H1 (cell line): ENCODE measurements around the gene MYO15A. TPM values are rescaled to one million over a fixed set of nuclear protein-coding genes. Genes with fewer than 3 reads are reported as not detected.

Experiments used
- CTCF ChIA-PET: fragments of 300-600 bp; sonication (Branson Sonifier 250); formaldehyde crosslinking; loops from one replicate; lab custom pipeline; 2021; ENCODE audit not compliant: partially characterized antibody; lab: Charles Lee
- POLR2A ChIA-PET: fragments of 300-600 bp; sonication (Branson Sonifier 250); formaldehyde crosslinking; loops from one replicate; lab custom pipeline; 2021; ENCODE audit warnings: inconsistent platforms; ENCODE audit not compliant: partially characterized antibody; lab: Charles Lee
- DNase-seq, 2 experiments: peaks; one replicate each; pipeline versions ENCODE4 v3.0.0 to v3.0.0-alpha.2; 2010 to 2022; ENCODE audit warnings: low spot score in 2 of 2, low read depth in 1 of 2, mixed read lengths in 1 of 2
- FAIRE-seq: peaks from 2 replicates; lab custom pipeline; 2011; peaks lifted over from hg19 to GRCh38; lab: Jason Lieb, UNC
- H2AFZ ChIP-seq: 2 replicates; pipeline ENCODE4 v1.8.1; 2012; ENCODE audit warnings: low read length, inconsistent platforms
- H2AK5ac ChIP-seq: 2 replicates; pipeline ENCODE4 v1.6.1; 2013; ENCODE audit warnings: low read depth, low read length
- H2BK120ac ChIP-seq: replicated peaks from 2 replicates; pipeline ENCODE3; 2013; ENCODE audit warnings: low read depth, low read length, inconsistent platforms
- H2BK12ac ChIP-seq: 2 replicates; pipeline ENCODE4 v1.6.1; 2013; ENCODE audit warnings: low read depth, low read length
- H2BK15ac ChIP-seq: 2 replicates; pipeline ENCODE4 v1.6.1; 2013; ENCODE audit warnings: low read length
- H2BK20ac ChIP-seq: 2 replicates; pipeline ENCODE4 v1.6.1; 2013; ENCODE audit warnings: low read length
- H2BK5ac ChIP-seq: 2 replicates; pipeline ENCODE4 v1.6.1; 2013; ENCODE audit warnings: low read depth, low read length
- H3K14ac ChIP-seq: 2 replicates; pipeline ENCODE4 v1.6.1; 2013; ENCODE audit warnings: inconsistent platforms; ENCODE audit not compliant: insufficient read length
- H3K18ac ChIP-seq: 2 replicates; pipeline ENCODE4 v1.6.1; 2013; ENCODE audit warnings: low read length; ENCODE audit errors: extremely low read depth
- H3K23ac ChIP-seq: 2 replicates; pipeline ENCODE4 v1.6.1; 2013; ENCODE audit warnings: inconsistent platforms; ENCODE audit not compliant: insufficient read length
- H3K23me2 ChIP-seq: 2 replicates; pipeline ENCODE4 v1.6.1; 2013; ENCODE audit warnings: low read depth, low read length
- H3K27ac ChIP-seq: 2 replicates; pipeline ENCODE4 v1.6.1; 2011; ENCODE audit warnings: low read depth, low read length, inconsistent platforms
- H3K27me3 ChIP-seq, 4 experiments: replicated peaks in 1 of 4; 1 replicate in 1 of 4; 2 replicates in 3 of 4; pipeline versions ENCODE4 v1.6.1 to v1.8.1; 2011 to 2013; ENCODE audit warnings: low read length in 3 of 4, mild to moderate bottlenecking in 3 of 4, inconsistent platforms in 2 of 4, mixed read lengths in 2 of 4, moderate library complexity in 1 of 4; ENCODE audit not compliant: control insufficient read depth in 3 of 4, insufficient read depth in 3 of 4; ENCODE audit errors: extremely low read depth in 1 of 4
- H3K36me3 ChIP-seq, 4 experiments: 2 replicates each; pipeline versions ENCODE4 v1.6.1 to v1.8.1; 2011 to 2013; ENCODE audit warnings: mild to moderate bottlenecking in 4 of 4, low read length in 3 of 4, moderate library complexity in 2 of 4, control low read depth in 1 of 4, inconsistent platforms in 1 of 4; ENCODE audit not compliant: insufficient read depth in 4 of 4, control insufficient read depth in 2 of 4
- H3K4ac ChIP-seq: replicated peaks from 2 replicates; pipeline ENCODE3; 2013; ENCODE audit warnings: low read length, low read depth, mixed read lengths, inconsistent platforms; ENCODE audit not compliant: insufficient read length
- H3K4me1 ChIP-seq, 4 experiments: replicated peaks in 1 of 4; 1 replicate in 1 of 4; 2 replicates in 3 of 4; pipeline versions ENCODE4 v1.6.1 to v1.8.1; 2011 to 2013; ENCODE audit warnings: low read length in 3 of 4, inconsistent platforms in 2 of 4, mixed read lengths in 1 of 4; ENCODE audit not compliant: insufficient read depth in 4 of 4, control insufficient read depth in 3 of 4
- H3K4me2 ChIP-seq, 2 experiments: 2 replicates each; pipeline versions ENCODE4 v1.6.1 to v1.8.1; 2011 to 2013; ENCODE audit warnings: low read depth in 2 of 2, low read length in 2 of 2, control low read depth in 1 of 2, inconsistent platforms in 1 of 2, mild to moderate bottlenecking in 1 of 2; ENCODE audit not compliant: insufficient read depth in 1 of 2
- H3K4me3 ChIP-seq, 4 experiments: fragments of 200-600, 300-600 bp in 1 of 4; sonication (generic), shearing (Covaris generic), sonication (Bioruptor Twin) in 1 of 4; 2 replicates each; pipeline versions ENCODE4 v1.5.1 to v1.8.1; 2011 to 2016; ENCODE audit warnings: low read length in 4 of 4, low read depth in 3 of 4, control low read depth in 2 of 4, inconsistent platforms in 2 of 4, mild to moderate bottlenecking in 2 of 4, mixed read lengths in 1 of 4, moderate library complexity in 1 of 4; ENCODE audit not compliant: insufficient read depth in 2 of 4; ENCODE audit errors: extremely low read depth in 1 of 4
- H3K56ac ChIP-seq: replicated peaks from 2 replicates; pipeline ENCODE3; 2013; ENCODE audit warnings: low read depth, mild to moderate bottlenecking, mixed read lengths, low read length, inconsistent platforms; ENCODE audit not compliant: insufficient read length
- H3K79me1 ChIP-seq: 2 replicates; pipeline ENCODE4 v1.6.1; 2013; ENCODE audit warnings: low read depth, low read length, control low read depth
- H3K79me2 ChIP-seq, 2 experiments: 2 replicates each; pipeline versions ENCODE4 v1.6.1 to v1.8.1; 2012 to 2013; ENCODE audit warnings: low read length in 2 of 2, mild to moderate bottlenecking in 2 of 2, inconsistent platforms in 1 of 2; ENCODE audit not compliant: insufficient read depth in 2 of 2, control insufficient read depth in 1 of 2
- H3K9ac ChIP-seq, 4 experiments: replicated peaks in 1 of 4; 1 replicate in 1 of 4; 2 replicates in 3 of 4; pipeline versions ENCODE4 v1.6.1 to v1.8.1; 2011 to 2013; ENCODE audit warnings: low read depth in 3 of 4, low read length in 3 of 4, control low read depth in 2 of 4, mild to moderate bottlenecking in 2 of 4, moderate library complexity in 2 of 4, inconsistent platforms in 1 of 4; ENCODE audit errors: extremely low read depth in 1 of 4
- H3K9me3 ChIP-seq, 2 experiments: 2 replicates each; pipeline versions ENCODE4 v1.6.1 to v1.8.1; 2012 to 2013; ENCODE audit warnings: mild to moderate bottlenecking in 2 of 2, moderate library complexity in 2 of 2, control low read depth in 1 of 2, inconsistent platforms in 1 of 2, low read depth in 1 of 2, low read length in 1 of 2, mixed read lengths in 1 of 2; ENCODE audit not compliant: insufficient read depth in 2 of 2
- H4K20me1 ChIP-seq, 2 experiments: replicated peaks in 1 of 2; 2 replicates each; pipeline versions ENCODE3 to v1.8.1; 2011 to 2013; ENCODE audit warnings: inconsistent platforms in 2 of 2, low read length in 2 of 2, mild to moderate bottlenecking in 1 of 2; ENCODE audit not compliant: insufficient read depth in 2 of 2, control insufficient read depth in 1 of 2
- H4K5ac ChIP-seq: 2 replicates; pipeline ENCODE4 v1.6.1; 2013; ENCODE audit warnings: low read length, low read depth, mixed read lengths, inconsistent platforms; ENCODE audit not compliant: insufficient read length
- H4K8ac ChIP-seq: 2 replicates; pipeline ENCODE4 v1.8.0; 2013; ENCODE audit warnings: mild to moderate bottlenecking, moderate library complexity, low read length, inconsistent platforms; ENCODE audit not compliant: insufficient read depth; ENCODE audit errors: extremely low read depth
- H4K91ac ChIP-seq: replicated peaks from 2 replicates; pipeline ENCODE3; 2013; ENCODE audit warnings: low read length, mixed read lengths, inconsistent platforms; ENCODE audit not compliant: insufficient read length
- BCL11A ChIP-seq, 2 experiments: IDR thresholded peaks; one replicate each; pipeline ENCODE4 v1.6.1; 2011; ENCODE audit warnings: low read depth in 2 of 2, low read length in 2 of 2, mild to moderate bottlenecking in 2 of 2
- JUN ChIP-seq: IDR thresholded peaks from 2 replicates; pipeline ENCODE4 v1.6.1; 2011; ENCODE audit warnings: low read depth, mild to moderate bottlenecking, improper control_type of control experiment, low read length
- POU5F1 ChIP-seq: IDR thresholded peaks from 2 replicates; pipeline ENCODE4 v1.6.1; 2011; ENCODE audit warnings: low read depth, mild to moderate bottlenecking, low read length, moderate library complexity
- WGBS, 2 experiments: shearing (Covaris generic) in 1 of 2; methylation state at CpG; one replicate each; pipeline versions ENCODE4 v1.1.6 to v1.1.7; 2013 to 2015; ENCODE audit warnings: low lambda C conversion rate in 2 of 2, mixed read lengths in 2 of 2, inconsistent platforms in 1 of 2, low coverage in 1 of 2, missing lambda C conversion rate in 1 of 2; ENCODE audit not compliant: insufficient replicate concordance in 2 of 2, insufficient coverage in 1 of 2, insufficient read length in 1 of 2; ENCODE audit errors: extremely low coverage in 1 of 2, missing lambda C conversion rate in 1 of 2; 5-methylcytosine and 5-hydroxymethylcytosine counted together
- polyA plus RNA-seq, 7 experiments: library from polyadenylated mRNA; depleted of rRNA in 3 of 7; stranded (reverse) in 5 of 7; unstranded in 2 of 7; fragments of >200 nt in 5 of 7; fragments of 200-250 nt in 2 of 7; gene quantifications; 1 replicate in 5 of 7; 2 replicates in 1 of 7; 4 replicates in 1 of 7; pipeline versions ENCODE4 v1.2.1 to v1.2.3, GENCODE V29; 2011 to 2013; ENCODE audit warnings: missing spikeins in 2 of 7, mixed read lengths in 2 of 7
- total RNA-seq: library from RNA; stranded (reverse); fragmentation: NEBNext Ultra II Directional; extraction: Animal tissue kit (Norgen Biotek cat#: 25700); gene quantifications from 2 replicates; pipeline ENCODE4 v1.2.1, GENCODE V29; 2021

The MYO15A gene
- total and polyA plus RNA-seq, 2 of the 8 experiments (the other 6 are each of a cell fraction or from before 2014, with no cell fraction given) = 1.6 to 4.2 TPM

DNA sequence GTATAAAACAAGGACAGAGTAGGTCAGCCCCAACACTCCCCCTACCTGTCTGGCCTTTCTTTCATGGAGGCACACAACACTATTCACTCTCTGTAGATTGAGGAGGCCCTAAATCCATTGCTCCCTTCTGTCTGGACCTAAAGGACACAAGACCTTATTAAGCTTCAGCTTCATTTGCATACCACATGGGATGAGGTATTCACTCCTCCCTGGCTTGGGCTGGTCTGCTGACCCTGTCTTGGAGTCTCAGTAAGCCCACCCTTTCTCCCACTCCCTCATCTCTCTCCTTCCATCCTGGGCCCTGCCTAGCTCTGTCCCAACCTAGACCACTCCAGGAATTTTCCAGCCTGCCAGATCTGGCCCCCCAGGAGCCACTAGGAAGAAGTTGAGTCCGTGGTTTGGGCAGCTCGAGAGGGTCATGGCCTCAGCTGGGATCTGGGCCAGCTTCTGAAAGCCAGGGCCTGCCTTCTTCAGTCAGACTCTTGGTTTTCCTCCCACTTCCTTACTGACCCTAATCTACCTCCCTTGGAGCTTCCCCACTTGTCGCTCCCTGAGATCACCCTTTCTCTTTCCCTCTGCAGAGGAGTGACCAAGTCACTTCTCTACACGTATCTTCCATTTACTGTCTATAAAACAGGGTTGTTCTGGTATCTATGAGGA is 110.3 kb downstream of the MYO15A start:
- no peak for TF ChIP-seq POU5F1
- TF ChIP-seq BCL11A (IDR thresholded peaks at IDR 0.05; ENCODE audit: low read depth in 2 of 2, low read length in 2 of 2) = no peak
- no peak for TF ChIP-seq JUN
- ChIA-PET POLR2A (interaction anchor here (1.0 to 2.0 kb wide), 2 partner anchors 12 to 75 kb away, joined by 3 to 8 read pairs; no protein-coding TSS in a partner anchor), CTCF (interaction anchor here (0.6 to 11.4 kb wide), 13 partner anchors 9 to 128 kb away, joined by 3 to 76 read pairs (median 3); partner anchors contain the start of gene LLGL1)
- Histone ChIP-seq H3K27ac (no peak overlapping the region), H3K4me2 (no peak overlapping the region), H2BK12ac (no peak overlapping the region), H3K18ac (no peak overlapping the region), H4K5ac (no peak overlapping the region), H3K56ac (no peak overlapping the region), H3K23me2 (no peaks in the 10 kb centered on the region), H3K4me3 (no peak overlapping the region), H3K23ac (no peak overlapping the region), H2AFZ (no peak overlapping the region), H2BK15ac (no peak overlapping the region), H4K8ac (no peak overlapping the region), H4K20me1 (no peaks in the 10 kb centered on the region), H4K91ac (no peak overlapping the region), H2BK5ac (no peak overlapping the region), H3K79me1 (no peaks in the 10 kb centered on the region), H3K9ac (no peak overlapping the region), H3K14ac (no peak overlapping the region), H3K9me3 (no peaks in the 10 kb centered on the region), H3K4ac (no peak overlapping the region), H3K27me3 (no peaks in the 10 kb centered on the region), H2BK120ac (no peak overlapping the region), H2BK20ac (no peak overlapping the region), H3K4me1 (peaks cover 0 to under 1% (median under 1%) of the 10 kb centered on the region in 4 experiments; a peak in 5 of 7 replicates), H3K79me2 (no peaks in the 10 kb centered on the region), H2AK5ac (0 out of 2 replicates have a peak overlapping the region, but pooled peaks have one; percentile 16), H3K36me3 (no peaks in the 10 kb centered on the region)
- FAIRE-seq (no peak), DNase-seq (no peak)
- 86% methylated on average over 4 of the region's 4 CpGs; no CpG with 5 or more reads in 1 of the 2 experiments for WGBS, 2 experiments
